GM12878 (cell line): Measurements from ENCODE around the gene SHB. TPM values are rescaled to one million over a fixed set of nuclear protein-coding genes. Genes with fewer than 3 reads are reported as not detected.
A peak's percentile ranks its signal among the peaks of the same experiment; 100 is the strongest.

ENCODE experiments used
- BACH1 ChIP-seq: fragments of 450-650 bp; IDR thresholded peaks from 2 replicates; pipeline ENCODE4 v1.6.1; 2017; ENCODE audit warnings: mild to moderate bottlenecking, borderline replicate concordance
- CBX3 ChIP-seq: fragments of 200-600 bp; sonication (generic); IDR thresholded peaks from 2 replicates; pipeline ENCODE4 v1.6.1; 2016; ENCODE audit warnings: low read depth, borderline replicate concordance
- CEBPB ChIP-seq, 2 experiments: fragments of 150-350 bp in 1 of 2; IDR thresholded peaks; 2 replicates each; pipeline ENCODE4 v1.6.1; 2012 to 2014; ENCODE audit warnings: low read depth in 2 of 2, low read length in 2 of 2, borderline replicate concordance in 1 of 2, inconsistent platforms in 1 of 2
- CHD1 ChIP-seq: IDR thresholded peaks from 2 replicates; pipeline ENCODE4 v1.6.1; 2012; ENCODE audit warnings: low read depth, low read length, improper control_type of control experiment
- DPF2 ChIP-seq: fragments of 450-650 bp; IDR thresholded peaks from 2 replicates; pipeline ENCODE4 v1.6.1; 2017; ENCODE audit warnings: mild to moderate bottlenecking
- IRF4 ChIP-seq: IDR thresholded peaks from 2 replicates; pipeline ENCODE4 v1.6.1; 2011; ENCODE audit warnings: low read depth, low read length
- MEF2B ChIP-seq: fragments of 450-650 bp; IDR thresholded peaks from 2 replicates; pipeline ENCODE4 v1.6.1; 2018; ENCODE audit warnings: mild to moderate bottlenecking, moderate library complexity; ENCODE audit not compliant: partially characterized antibody, poor library complexity, severe bottlenecking
- MXI1 ChIP-seq: fragments of 150-350 bp; IDR thresholded peaks from 2 replicates; pipeline ENCODE4 v1.6.1; 2011; ENCODE audit warnings: low read depth, mild to moderate bottlenecking, inconsistent platforms, low read length, improper control_type of control experiment
- NR2C2 ChIP-seq: IDR thresholded peaks from 2 replicates; pipeline ENCODE4 v1.6.1; 2011; ENCODE audit warnings: borderline replicate concordance, low read depth; ENCODE audit not compliant: control insufficient read depth, insufficient read length
- RBBP5 ChIP-seq: fragments of 200-600 bp; sonication (generic); conservative IDR thresholded peaks from 2 replicates; pipeline ENCODE4 v1.6.1; 2016
- TAF1 ChIP-seq: IDR thresholded peaks from 2 replicates; pipeline ENCODE4 v1.6.1; 2011; ENCODE audit warnings: mild to moderate bottlenecking, low read depth, low read length, borderline replicate concordance
- YY1 ChIP-seq: IDR thresholded peaks from 2 replicates; pipeline ENCODE4 v1.6.1; 2011; ENCODE audit warnings: low read depth, mild to moderate bottlenecking, low read length
- polyA plus RNA-seq, 11 experiments: library from polyadenylated mRNA; depleted of rRNA in 4 of 11; unstranded in 6 of 11; stranded (reverse) in 5 of 11; fragments of >200 nt; fragmentation: Nextera tagmentation in 4 of 11; fragmentation: Illumina TruSeq in 1 of 11; extraction: Ambion mirVana in 4 of 11; extraction: Trizol in 1 of 11; gene quantifications; 1 replicate in 1 of 11; 2 replicates in 10 of 11; pipeline versions ENCODE4 v1.2.1 to v1.2.3, GENCODE V29; 2011 to 2016; ENCODE audit warnings: inconsistent platforms in 2 of 11, missing spikeins in 2 of 11, low read depth in 1 of 11
- total RNA-seq, 4 experiments: library from RNA; depleted of rRNA in 3 of 4; stranded (reverse); fragments of >200 nt in 3 of 4; fragmentation: Illumina TruSeq in 1 of 4; extraction: Trizol in 1 of 4; gene quantifications; 2 replicates each; pipeline versions ENCODE4 v1.2.1 to v1.2.3, GENCODE V29; 2013 to 2021
- TF ChIP-seq, protein P1 (sequence below): fragments of 150-350 bp; IDR thresholded peaks from 2 replicates; pipeline ENCODE4 v1.6.1; 2016; ENCODE audit warnings: low read depth, low read length
- TF ChIP-seq, protein P2 (sequence below): fragments of 450-650 bp; IDR thresholded peaks from 2 replicates; pipeline ENCODE4 v1.6.1; 2017; ENCODE audit warnings: mild to moderate bottlenecking, moderate library complexity
- TF ChIP-seq, protein P3 (sequence below): IDR thresholded peaks from 2 replicates; pipeline ENCODE4 v1.6.1; 2011; ENCODE audit warnings: mild to moderate bottlenecking, low read depth, low read length, moderate library complexity; ENCODE audit not compliant: insufficient replicate concordance
- TF ChIP-seq, protein P4 (sequence below): fragments of 450-650 bp; IDR thresholded peaks from 2 replicates; pipeline ENCODE4 v1.6.1; 2016; ENCODE audit warnings: mild to moderate bottlenecking, moderate library complexity, borderline replicate concordance

SHB gene
- total and polyA plus RNA-seq, 10 of the 15 experiments (the other 5 are each of a cell fraction or from before 2014, with no cell fraction given), result 0.29 to 6.2 (median 1.3) TPM

DNA sequence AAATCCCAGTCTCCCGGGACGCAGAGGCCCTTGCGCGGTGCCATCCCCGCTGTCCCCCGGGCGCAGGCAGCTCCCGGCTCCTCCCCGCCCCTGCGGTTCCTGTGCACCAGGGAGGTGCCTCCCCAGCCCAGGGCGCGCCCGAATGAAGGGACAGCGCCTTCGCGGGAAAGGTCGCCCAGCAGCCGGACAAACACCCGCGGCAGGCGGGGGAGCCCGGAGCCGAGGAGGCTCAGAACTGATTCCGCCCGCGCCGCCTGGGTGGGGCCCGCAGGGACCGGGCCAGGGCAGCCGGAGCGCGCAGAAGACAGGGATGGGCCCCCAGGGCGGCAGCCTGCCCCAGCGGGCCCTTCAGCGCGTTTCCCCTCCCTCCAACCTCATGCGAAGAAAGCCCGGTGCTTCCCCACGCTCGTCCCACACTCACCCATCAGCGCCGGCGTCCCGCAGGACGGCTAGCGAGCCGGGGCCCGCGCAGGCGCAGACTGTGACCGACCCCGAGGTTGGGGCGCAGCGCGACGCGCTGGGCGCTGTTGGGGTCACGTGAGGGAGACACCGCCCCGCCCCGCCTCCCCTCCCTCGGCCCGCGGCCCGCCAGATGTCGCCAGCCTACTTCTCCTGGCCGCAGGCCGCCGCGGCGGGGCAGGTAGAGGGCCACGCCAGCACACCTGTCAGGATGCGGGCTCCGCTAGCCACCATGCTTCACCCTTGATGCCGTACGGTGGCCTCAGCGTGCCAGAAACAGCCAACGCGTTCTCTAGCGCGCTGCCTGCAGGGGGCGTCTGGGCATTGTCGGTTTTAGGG, 165.2 kb downstream of the SHB start, which contains the start of gene SLC25A51 (continued):
- TF ChIP-seq, protein P1, sequence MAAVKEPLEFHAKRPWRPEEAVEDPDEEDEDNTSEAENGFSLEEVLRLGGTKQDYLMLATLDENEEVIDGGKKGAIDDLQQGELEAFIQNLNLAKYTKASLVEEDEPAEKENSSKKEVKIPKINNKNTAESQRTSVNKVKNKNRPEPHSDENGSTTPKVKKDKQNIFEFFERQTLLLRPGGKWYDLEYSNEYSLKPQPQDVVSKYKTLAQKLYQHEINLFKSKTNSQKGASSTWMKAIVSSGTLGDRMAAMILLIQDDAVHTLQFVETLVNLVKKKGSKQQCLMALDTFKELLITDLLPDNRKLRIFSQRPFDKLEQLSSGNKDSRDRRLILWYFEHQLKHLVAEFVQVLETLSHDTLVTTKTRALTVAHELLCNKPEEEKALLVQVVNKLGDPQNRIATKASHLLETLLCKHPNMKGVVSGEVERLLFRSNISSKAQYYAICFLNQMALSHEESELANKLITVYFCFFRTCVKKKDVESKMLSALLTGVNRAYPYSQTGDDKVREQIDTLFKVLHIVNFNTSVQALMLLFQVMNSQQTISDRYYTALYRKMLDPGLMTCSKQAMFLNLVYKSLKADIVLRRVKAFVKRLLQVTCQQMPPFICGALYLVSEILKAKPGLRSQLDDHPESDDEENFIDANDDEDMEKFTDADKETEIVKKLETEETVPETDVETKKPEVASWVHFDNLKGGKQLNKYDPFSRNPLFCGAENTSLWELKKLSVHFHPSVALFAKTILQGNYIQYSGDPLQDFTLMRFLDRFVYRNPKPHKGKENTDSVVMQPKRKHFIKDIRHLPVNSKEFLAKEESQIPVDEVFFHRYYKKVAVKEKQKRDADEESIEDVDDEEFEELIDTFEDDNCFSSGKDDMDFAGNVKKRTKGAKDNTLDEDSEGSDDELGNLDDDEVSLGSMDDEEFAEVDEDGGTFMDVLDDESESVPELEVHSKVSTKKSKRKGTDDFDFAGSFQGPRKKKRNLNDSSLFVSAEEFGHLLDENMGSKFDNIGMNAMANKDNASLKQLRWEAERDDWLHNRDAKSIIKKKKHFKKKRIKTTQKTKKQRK, result no peak
- no peak for TF ChIP-seq CBX3
- TF ChIP-seq CHD1, result 0 out of 2 replicates have a peak, but pooled peaks have one; percentile 30
- TF ChIP-seq MXI1, result peak; percentile 93
- TF ChIP-seq, protein P2, sequence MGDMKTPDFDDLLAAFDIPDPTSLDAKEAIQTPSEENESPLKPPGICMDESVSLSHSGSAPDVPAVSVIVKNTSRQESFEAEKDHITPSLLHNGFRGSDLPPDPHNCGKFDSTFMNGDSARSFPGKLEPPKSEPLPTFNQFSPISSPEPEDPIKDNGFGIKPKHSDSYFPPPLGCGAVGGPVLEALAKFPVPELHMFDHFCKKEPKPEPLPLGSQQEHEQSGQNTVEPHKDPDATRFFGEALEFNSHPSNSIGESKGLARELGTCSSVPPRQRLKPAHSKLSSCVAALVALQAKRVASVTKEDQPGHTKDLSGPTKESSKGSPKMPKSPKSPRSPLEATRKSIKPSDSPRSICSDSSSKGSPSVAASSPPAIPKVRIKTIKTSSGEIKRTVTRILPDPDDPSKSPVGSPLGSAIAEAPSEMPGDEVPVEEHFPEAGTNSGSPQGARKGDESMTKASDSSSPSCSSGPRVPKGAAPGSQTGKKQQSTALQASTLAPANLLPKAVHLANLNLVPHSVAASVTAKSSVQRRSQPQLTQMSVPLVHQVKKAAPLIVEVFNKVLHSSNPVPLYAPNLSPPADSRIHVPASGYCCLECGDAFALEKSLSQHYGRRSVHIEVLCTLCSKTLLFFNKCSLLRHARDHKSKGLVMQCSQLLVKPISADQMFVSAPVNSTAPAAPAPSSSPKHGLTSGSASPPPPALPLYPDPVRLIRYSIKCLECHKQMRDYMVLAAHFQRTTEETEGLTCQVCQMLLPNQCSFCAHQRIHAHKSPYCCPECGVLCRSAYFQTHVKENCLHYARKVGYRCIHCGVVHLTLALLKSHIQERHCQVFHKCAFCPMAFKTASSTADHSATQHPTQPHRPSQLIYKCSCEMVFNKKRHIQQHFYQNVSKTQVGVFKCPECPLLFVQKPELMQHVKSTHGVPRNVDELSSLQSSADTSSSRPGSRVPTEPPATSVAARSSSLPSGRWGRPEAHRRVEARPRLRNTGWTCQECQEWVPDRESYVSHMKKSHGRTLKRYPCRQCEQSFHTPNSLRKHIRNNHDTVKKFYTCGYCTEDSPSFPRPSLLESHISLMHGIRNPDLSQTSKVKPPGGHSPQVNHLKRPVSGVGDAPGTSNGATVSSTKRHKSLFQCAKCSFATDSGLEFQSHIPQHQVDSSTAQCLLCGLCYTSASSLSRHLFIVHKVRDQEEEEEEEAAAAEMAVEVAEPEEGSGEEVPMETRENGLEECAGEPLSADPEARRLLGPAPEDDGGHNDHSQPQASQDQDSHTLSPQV, result peak; percentile 91
- TF ChIP-seq CEBPB (IDR thresholded peaks at IDR 0.05; ENCODE audit: borderline replicate concordance in 1 of 2, low read depth in 2 of 2, low read length in 2 of 2), result no peak
- no peak for TF ChIP-seq NR2C2
- peak; percentile 95 for TF ChIP-seq YY1
- peak; percentile 87 for TF ChIP-seq DPF2
- no peak for TF ChIP-seq RBBP5
- peak; percentile 80; the same call in 1 of the 2 replicates for TF ChIP-seq BACH1
- TF ChIP-seq, protein P3, sequence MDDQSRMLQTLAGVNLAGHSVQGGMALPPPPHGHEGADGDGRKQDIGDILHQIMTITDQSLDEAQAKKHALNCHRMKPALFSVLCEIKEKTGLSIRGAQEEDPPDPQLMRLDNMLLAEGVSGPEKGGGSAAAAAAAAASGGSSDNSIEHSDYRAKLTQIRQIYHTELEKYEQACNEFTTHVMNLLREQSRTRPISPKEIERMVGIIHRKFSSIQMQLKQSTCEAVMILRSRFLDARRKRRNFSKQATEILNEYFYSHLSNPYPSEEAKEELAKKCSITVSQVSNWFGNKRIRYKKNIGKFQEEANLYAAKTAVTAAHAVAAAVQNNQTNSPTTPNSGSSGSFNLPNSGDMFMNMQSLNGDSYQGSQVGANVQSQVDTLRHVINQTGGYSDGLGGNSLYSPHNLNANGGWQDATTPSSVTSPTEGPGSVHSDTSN, result peak; percentile 39
- TF ChIP-seq IRF4, result peak; percentile 76
- peak; percentile 50 for TF ChIP-seq MEF2B
- peak; percentile 34; the same call in 1 of the 2 replicates for TF ChIP-seq TAF1
- TF ChIP-seq, protein P4, sequence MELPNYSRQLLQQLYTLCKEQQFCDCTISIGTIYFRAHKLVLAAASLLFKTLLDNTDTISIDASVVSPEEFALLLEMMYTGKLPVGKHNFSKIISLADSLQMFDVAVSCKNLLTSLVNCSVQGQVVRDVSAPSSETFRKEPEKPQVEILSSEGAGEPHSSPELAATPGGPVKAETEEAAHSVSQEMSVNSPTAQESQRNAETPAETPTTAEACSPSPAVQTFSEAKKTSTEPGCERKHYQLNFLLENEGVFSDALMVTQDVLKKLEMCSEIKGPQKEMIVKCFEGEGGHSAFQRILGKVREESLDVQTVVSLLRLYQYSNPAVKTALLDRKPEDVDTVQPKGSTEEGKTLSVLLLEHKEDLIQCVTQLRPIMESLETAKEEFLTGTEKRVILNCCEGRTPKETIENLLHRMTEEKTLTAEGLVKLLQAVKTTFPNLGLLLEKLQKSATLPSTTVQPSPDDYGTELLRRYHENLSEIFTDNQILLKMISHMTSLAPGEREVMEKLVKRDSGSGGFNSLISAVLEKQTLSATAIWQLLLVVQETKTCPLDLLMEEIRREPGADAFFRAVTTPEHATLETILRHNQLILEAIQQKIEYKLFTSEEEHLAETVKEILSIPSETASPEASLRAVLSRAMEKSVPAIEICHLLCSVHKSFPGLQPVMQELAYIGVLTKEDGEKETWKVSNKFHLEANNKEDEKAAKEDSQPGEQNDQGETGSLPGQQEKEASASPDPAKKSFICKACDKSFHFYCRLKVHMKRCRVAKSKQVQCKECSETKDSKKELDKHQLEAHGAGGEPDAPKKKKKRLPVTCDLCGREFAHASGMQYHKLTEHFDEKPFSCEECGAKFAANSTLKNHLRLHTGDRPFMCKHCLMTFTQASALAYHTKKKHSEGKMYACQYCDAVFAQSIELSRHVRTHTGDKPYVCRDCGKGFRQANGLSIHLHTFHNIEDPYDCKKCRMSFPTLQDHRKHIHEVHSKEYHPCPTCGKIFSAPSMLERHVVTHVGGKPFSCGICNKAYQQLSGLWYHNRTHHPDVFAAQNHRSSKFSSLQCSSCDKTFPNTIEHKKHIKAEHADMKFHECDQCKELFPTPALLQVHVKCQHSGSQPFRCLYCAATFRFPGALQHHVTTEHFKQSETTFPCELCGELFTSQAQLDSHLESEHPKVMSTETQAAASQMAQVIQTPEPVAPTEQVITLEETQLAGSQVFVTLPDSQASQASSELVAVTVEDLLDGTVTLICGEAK, result no peak
